GM19025 (cell line): ENCODE data around the gene CRHBP.
"Not testable (repeated sequence)": the region's sequence is repeated elsewhere in the genome, so short reads cannot be mapped to it uniquely, and the experiment has no call there.

Source experiments
- ATAC-seq: cut with Tn5 transposase; IDR thresholded peaks from one replicate; pipeline ENCODE4 v1.9.1; 2021; ENCODE audit warnings: mild to moderate bottlenecking, low read depth, moderate library complexity; ENCODE audit not compliant: unreplicated experiment

The CRHBP gene, protein sequence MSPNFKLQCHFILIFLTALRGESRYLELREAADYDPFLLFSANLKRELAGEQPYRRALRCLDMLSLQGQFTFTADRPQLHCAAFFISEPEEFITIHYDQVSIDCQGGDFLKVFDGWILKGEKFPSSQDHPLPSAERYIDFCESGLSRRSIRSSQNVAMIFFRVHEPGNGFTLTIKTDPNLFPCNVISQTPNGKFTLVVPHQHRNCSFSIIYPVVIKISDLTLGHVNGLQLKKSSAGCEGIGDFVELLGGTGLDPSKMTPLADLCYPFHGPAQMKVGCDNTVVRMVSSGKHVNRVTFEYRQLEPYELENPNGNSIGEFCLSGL

GRCh38 chr5:76952795-76953536 is at the start of gene CRHBP:
TSS of gene CRHBP (plus strand) at chr5:76953045. CDS start at chr5:76953135, 90 bp downstream.
- ATAC-seq: no peak

DNA sequence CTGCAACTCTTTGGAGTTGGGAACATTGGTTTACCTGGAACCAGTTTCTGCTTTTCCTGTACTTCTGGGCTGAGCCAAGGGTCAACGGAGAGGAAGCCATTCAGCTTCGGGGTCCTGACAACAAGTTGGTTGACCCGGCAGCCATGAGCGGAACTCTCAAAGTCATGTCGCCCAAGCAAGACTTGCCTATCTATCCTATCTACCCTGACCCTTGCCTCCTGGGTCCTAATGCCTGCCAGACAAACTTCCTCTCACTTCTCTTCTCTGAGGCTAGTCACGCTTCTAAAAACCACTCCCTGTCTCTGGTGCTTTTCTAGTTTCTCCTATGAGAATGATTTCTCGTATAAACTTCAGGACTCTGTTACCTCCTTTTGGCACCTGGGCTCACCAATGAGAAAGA is 44.7 kb upstream of the CRHBP start:
- no peak for ATAC-seq

GRCh38 chr5:76910344-76910933 is 42.4 kb upstream of the CRHBP start:
- not testable (repeated sequence) for ATAC-seq

DNA sequence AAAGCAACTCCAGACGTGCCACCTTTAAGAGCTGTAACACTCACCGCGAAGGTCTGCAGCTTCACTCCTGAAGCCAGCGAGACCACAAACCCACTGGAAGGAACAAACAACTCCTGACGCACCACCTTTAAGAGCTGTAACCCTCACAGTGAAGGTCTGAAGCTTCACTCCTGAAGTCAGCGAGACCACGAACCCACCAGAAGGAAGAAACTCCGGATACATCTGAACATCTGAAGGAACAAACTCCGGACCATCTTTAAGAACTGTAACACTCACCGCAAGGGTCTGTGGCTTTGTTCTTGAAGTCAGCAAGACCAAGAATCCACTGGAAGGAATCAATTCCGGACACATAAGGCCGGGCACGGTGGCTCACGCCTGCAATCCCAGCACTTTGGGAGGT is 38.2 kb upstream of the CRHBP start:
- not testable (repeated sequence) for ATAC-seq

GRCh38 chr5:76918539-76918938 is 34.3 kb upstream of the CRHBP start:
- ATAC-seq: no peak

GRCh38 chr5:76920491-76920890 is 32.4 kb upstream of the CRHBP start:
- ATAC-seq: no peak

- ATAC-seq: no peak
These were observed 26.3 kb upstream of the CRHBP start for GRCh38 chr5:76926329-76927105.

GRCh38 chr5:76927961-76928360 is 24.9 kb upstream of the CRHBP start:
- no peak for ATAC-seq

DNA sequence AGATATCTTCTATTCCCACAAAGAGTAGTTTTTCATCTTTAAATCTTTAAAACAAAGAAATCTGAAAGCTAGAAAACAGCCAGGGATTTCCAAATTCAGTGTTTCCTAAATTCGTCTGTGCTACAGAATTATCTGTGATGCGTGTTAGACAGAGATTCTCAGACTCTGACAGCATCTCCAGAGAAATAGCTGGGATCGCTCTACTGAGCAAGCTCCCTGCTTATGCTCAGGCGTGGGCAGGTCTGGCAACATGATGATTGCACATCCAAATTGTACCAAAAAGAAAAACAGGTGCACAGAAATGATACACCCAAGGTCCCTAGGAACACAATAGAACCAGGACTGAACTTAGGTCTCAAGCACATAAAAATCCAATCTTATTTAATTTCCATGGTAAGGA is 22.8 kb upstream of the CRHBP start:
- ATAC-seq: no peak

DNA sequence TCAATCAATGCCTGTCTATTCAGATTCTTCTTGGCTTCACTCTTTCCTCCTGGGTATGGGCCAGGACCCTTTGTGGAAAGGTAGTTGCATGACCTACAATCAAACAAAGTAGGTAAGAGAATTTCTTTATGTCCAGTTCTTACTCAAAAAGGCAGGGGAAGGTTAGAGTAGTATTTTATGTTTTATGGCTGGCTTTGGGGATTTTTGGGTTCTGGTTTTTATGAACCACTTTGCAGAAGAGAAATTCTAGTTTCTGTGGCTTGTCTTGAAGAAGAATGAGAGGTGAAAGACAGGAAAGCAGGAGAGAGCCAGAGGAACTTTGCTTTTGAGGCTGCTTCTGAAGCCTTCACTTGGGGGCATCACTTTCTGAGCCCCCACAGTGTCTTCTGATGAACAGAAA is 14.7 kb upstream of the CRHBP start:
- ATAC-seq: no peak

DNA sequence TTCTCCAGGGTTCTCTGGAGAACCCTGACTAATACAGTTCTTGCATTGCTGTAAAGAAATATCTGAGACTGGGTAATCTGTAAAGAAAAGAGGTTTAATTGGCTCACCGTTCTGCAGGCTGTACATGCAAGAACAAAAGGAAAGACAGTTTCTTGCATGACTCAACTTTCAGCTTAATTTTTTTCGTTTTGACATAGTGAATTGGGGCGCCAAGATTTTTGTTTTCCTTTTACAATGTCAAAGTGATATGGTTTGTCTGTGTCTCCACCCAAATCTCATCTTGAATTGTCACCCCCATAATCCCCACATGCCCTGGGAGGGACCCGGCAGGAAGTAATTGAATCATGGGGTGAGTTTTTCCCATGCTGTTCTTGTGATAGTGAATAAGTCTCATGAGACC is 11.8 kb upstream of the CRHBP start:
- ATAC-seq: no peak

DNA sequence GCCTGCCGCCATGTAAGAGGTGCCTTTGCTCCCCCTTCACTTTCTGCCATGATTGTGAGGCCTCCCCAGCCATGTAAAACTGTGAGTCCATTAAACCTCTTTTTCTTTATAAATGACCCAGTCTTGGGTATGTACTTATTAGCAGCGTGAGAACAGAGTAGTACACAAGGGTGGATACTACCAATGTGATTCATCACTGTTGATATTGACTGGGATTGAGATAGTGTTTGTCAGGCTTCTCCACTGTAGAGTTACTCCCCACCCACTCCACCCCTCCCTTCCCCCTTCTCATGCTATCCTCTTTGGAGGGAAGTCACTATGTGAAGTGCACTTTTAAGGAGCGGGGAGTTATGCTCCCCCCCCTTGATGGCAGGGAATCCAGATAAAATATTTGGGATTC is 11.4 kb upstream of the CRHBP start:
- ATAC-seq: no peak

DNA sequence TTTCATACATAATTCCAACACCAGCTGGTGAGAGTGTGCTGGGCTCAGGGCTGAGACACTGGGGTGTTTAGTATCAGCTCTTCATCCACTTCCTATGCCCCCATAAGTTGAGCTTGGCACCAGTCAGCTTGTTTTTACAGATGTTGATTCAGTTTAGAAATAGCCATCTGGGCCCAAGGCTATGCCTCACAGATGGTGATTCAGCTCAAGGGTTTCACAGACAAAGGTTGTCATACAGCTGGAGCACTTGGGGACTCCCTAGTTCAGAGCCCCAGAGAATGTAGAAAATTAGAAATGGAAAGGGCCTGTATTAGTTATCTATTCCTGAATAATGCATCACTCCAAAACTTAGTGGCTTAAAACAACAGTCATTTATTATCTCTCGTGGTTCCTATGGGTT is 10.3 kb upstream of the CRHBP start:
- no peak for ATAC-seq

GRCh38 chr5:76943006-76943405 is 9.8 kb upstream of the CRHBP start:
- ATAC-seq: no peak

GRCh38 chr5:76944638-76945037 is 8.2 kb upstream of the CRHBP start:
- ATAC-seq: no peak

DNA sequence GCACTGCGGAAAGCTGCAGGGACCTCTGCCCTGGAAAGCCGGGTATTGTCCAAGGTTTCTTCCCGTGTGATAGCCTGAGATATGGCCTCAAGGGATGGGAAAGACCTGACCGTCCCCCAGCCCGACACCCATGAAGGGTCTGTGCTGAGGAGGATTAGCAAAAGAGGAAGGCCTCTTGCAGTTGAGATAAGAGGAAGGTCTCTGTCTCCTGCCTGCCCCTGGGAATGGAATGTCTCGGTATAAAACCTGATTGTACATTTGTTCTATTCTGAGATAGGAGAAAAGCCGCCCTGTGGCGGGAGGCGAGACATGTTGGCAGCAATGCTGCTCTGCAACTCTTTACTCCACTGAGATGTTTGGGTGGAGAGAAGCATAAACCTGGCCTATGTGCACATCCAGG is 7.6 kb upstream of the CRHBP start:
- ATAC-seq: not testable (repeated sequence)

- ATAC-seq: no peak
These were observed 6.8 kb upstream of the CRHBP start for GRCh38 chr5:76946090-76946489.

GRCh38 chr5:76947082-76947503 is 5.8 kb upstream of the CRHBP start:
- no peak for ATAC-seq

GRCh38 chr5:76953551-76954382 is 922 bp downstream of the CRHBP start:
- no peak for ATAC-seq

DNA sequence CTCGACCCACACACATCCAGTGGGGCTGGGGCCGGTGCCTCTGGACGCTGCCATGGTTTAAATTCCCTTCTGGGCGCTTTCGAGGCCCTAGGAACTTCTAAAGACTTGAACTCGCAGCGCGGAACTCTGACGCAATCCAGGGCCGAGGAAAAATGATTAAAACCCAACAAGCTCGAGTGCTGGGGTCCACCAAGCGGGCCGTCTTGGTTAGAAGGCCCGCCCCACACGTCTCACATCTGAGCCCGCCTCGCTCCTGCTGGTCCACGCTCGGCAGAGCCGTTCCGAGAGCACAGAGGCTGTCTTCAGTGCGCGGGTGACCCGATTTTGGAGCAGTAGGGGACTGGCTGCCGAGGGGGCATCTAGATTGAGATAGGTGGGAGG is 1.5 kb downstream of the CRHBP start:
- ATAC-seq: no peak
